ENCODE measurements around the gene CNOT6L.

The CNOT6L gene

DNA sequence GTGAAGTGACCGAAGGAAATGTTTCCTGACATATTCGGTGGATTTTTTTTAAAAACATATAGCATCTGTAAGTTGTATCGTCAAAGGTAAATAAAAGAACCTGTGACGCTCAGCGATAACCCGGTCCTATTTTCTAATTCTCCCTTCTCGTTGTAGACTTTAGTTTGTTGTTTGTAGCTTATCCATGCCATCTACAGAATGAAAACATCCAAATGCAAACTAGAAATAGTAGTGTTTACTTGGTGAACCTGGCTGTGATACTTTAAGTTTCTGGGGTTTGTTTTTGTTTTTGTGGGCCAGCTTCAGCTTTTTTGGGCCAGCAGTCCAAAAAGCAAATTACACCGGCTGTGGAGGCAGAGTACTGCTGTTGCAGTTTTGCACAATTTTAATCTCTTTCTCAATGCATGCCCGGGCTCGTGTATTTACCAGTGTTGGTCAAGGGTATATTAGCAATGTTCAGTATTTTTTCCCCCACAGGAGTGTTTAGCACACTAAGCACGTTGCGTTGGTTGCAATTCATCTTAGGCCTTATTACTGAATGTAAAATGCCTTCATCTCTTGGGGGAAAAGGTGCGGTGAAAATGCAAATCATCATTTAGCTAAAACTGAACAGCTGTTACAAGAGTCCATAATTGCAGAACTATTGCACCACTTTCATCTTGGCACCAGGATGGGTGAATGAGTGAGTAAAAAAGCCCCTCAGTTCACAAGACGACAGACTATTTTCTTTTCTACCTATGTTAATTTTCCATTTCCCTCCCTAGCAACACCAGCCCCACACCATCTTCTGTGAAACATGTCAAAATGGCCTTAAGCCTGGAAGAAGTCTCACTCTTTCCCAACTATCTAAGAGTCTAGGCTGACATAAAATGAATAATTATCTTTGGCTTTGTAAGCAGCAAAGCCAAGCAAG is 1.7 kb upstream of the CNOT6L start:
- peak; percentile 18 for DNase-seq (ENCODE audit: low spot score)

DNA sequence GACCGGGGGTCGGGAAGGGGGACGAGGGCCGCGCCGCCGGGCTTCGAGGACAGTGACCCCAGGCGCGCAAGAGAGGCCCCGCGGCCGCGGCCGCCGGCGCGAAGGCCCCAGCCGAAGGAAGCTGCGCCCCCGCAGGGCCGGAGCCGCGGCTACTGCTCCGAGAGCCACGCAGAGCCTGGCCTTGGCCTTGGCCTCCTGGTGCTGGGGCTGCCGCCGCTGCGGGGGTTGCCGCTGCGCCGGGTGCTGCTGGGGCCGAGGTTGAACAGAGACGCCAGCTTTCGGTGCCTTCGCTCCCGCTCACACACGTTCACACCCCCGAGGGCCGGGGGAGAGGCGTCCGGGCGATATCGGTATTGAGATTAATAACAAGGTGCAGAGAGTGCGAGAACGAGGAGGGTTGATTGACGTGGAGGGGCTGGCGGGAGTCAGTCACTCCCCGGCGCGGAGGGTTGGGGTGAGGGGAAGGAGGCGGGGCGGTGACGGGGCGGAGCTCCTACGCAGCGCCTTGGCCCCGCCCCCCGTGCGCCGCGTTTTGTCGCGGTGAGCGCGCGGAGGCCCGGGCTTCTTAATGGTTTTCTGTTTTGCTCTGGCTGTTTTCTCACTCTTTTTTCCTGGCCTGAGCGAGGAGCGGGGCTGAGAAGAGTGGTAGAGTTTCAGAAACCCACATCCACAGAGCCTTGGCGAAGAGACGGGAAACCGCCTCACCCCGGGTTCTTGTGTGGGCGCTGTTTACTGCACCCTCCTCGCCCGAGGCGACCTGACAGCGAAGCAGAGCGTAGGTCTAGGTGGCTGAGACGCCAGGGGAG is 878 bp upstream of the CNOT6L start:
- peak; percentile 95 for DNase-seq (ENCODE audit: low spot score)

DNA sequence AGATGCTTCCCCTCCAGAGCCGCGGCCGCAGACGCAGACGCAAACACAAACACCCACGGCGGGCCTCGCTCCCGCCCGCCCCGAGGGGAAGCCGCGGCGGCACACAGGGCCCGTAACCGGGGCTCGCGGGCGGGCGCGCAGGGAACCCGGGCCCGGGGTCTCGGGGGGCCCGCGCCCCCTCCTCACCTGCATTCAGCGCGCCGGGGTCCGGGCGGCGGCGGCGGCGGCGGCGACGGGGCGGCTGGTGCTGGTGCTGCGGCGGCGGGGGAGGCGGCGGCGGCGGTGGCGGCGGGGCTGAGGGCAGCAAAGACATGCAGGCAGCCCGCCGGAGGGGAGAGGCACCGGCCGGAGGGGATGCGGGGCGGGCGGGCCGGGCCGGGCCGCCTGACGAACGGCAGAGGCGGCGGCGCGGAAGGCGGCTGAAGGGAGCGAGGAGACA is 255 bp upstream of the CNOT6L start:
- peak; percentile 69 for DNase-seq (ENCODE audit: low spot score)

DNA sequence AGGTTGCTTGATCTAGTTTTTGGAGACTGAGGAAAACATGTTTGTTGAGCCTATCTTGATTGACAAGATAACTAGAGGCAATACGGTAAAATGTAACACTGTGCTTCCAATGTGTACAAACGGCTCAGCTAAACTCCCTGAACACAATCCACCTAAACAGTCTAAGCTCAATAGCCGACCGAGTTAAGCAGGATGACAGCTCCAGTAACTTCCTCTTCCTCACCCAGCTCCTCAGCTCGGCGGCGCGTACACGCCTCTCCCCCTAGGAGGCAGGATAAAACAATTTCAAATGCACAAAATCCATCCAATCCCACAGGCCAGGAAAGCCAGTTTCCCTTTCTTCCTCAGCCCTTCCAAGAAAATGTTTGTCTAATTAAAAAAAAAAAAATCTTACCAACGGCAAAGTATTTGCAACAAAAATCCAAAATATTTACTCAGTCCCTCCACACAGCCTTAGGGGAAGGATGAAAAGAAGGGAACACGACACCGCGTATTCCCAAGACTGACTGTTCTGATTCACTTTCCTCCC is 1.0 kb downstream of the CNOT6L start:
- peak; percentile 86 for DNase-seq (ENCODE audit: low spot score)

DNA sequence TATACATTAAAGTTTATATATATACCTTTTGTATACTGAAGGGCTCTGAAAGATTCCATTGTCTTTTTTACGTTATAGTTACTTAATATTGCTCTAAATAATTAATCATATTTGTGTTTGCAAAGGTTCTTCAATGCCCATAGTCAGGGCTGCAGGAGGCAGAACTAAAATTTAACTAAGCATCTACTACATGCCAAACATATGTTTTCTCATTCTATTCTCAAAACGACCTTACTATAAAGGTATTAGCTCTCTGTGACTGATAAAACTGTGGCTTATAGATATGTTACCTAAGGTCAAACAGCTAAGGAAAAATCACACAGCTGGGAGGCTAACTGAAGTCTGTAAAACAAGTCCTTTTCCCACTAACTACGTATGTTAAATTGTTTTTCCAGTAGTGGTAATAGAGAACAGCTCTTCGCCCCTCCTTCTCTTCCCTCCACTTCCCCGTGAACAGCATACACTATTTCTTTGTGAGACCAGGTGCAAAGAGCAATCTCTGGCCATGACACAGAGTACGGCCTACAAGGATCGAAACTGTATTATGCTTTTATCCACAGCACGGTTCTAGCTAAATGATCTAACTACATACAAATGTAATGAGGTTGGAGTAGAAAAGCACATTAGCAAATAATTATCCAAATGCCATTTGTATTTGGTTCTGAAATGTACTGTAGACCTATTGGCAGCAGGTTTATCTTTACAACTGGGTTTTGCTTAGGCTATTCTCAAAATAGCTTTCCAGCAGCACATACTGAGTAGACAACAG is 1.7 kb downstream of the CNOT6L start:
- no peak for DNase-seq (ENCODE audit: low spot score)

DNA sequence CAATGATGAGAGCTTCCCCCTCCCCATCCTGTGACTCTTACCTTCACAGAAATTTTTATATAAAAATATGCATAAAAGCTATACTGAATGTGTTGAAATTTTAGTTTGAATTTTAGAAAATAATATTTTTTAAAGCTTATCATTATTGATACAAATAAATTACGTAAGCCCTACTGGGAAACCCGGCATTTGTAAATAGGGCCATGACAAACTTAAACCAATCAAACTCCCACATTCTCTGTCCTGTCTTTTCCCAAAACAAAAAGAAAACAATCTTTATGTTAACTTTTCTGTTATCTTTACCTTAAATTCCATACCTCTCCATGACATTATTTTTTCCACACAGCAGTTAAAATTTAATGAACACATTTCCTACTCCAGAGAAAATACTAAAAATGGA is 2.6 kb downstream of the CNOT6L start:
- DNase-seq (ENCODE audit: low spot score): no peak

DNA sequence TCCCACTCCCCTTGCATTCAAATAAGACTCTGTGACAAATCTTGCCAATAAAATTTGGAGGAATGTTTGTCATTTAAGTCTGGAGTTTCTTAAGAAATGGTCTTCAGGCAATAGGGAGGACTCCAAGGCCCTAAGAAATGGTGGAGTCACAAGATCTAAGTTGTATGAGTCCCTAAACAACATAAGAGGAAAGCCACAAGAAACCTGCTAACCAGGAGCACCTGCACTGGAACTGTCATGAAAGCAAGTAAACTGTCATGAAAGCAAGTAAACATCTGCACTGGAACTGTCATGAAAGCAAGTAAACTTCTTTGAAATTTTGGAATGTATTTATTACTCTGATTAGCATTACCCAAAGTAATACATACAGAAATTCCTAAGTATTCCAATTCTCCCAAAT is 3.5 kb downstream of the CNOT6L start:
- DNase-seq (ENCODE audit: low spot score): no peak

DNA sequence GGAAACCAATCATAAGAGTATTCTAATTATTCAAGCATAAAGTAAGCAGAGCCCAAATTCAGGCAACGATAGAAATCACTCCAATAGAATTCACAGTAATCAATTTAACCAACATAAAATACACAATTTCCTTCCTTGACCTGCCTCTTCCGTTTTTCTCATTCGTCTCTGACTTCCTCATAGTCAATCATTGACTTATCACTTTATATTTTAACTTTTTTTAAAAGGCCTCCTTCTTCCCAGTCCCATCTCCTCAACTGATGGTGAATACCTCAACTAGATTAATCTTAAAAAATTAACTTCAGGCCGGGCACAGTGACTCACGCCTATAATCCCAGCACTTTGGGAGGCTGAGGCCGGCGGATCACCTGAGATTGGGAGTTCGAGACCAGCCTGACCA is 13.3 kb downstream of the CNOT6L start:
- DNase-seq (ENCODE audit: low spot score): no peak

DNA sequence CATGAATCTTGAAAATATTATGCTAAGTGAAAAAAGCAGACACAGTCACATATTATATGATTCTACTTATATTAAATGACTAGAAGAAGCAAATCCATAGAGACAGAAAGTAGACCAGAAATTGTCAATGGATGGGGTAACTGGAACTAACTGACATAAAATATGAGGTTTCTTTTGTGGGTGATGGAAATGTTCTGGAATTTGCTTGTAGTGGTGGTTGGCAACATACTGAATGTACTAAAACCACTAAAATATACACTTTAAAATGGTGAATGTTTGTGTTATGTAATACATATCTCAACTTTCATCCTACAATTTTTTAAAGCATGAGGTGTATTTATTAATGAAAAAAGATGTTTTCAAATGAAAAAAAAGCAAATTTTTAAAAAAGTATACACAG is 14.7 kb downstream of the CNOT6L start:
- no peak for DNase-seq (ENCODE audit: low spot score)

DNA sequence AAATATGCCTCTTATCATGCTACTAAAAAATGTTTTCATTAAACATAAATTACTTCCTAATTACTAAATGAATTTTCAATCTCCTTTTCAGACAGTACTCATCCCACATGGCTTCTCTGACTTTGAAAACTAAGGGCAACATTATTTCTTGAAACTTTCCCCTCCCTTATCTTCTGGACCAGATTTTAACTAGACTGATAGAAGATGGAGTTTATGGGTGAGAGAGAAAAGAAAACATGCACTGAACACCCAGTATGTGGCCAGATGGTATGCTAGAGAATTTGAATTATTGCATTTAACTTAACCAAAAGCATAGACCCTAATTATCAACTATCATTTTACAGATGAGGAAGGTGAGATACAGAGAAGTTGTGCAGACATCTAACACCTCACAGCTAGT is 16.8 kb downstream of the CNOT6L start:
- no peak for DNase-seq (ENCODE audit: low spot score)

DNA sequence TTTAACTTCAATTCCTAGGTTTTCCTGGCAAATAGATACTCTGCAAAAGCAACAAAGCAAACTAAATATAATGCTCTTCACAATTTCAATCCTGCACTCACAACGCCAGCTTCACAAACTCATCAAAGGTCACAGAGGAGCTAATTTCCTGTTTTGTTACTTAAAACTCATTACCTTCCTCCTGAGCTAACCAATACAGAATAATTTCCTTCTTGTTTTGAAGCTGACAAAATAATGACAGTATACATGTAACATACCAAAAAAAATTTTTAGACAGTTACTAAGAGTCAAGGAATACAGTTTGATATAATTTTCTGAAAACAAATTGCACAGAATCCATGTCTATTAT is 17.9 kb downstream of the CNOT6L start:
- DNase-seq (ENCODE audit: low spot score): no peak

DNA sequence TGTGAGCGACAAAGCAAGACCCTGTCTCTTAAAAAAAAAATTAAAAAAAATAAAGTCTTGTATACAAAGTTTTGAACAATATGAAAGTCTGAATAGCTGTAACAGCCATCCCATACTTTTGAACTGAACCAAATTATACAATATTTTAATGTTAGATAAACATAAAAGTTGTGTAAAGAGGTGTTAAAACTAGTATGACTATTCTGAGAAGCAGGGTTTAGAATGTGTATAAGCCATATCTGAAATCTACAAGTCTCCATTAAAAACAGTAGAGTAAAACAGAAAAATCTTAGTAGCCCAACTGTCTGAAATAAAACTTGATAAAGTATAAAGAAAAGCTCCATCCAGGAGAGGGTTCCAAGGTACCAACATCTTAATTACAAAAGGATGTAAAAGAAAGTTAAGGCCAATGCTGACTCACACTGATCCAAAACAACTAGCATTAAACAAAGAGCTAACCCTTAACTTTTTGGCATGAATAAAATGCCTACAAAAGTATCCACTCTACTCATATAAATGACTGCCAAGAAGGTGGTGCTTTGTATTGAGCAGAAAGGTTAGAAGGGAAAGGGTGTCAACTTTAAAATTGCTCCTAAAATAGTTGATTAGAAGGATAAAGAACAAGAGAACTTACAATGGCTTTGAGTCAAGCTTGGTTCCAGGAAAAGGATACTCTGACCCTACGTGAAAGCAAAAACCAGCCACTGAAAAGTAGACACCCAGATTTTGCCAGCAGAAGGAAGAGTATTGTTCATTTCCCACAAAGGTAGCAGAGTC is 18.5 kb downstream of the CNOT6L start:
- DNase-seq (ENCODE audit: low spot score): no peak

DNA sequence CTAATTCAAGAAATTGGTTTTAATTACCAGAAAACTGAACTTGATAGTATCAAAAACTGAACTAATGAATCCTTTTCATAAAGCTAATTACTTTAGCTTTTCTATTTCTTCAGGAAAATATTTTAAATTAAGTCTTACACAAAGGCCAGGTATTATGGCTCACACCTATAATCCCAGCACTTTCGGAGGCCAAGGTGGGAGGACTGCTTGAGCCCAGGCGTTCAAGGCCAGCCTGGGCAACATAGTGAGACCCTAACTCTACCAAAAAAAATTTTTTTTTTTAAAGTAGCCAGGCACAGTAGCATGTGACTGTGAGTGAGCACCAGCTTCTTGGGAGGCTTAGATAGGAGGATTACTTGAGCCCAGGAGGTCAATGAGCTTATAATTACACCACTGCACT is 19.1 kb downstream of the CNOT6L start:
- DNase-seq (ENCODE audit: low spot score): no peak

DNA sequence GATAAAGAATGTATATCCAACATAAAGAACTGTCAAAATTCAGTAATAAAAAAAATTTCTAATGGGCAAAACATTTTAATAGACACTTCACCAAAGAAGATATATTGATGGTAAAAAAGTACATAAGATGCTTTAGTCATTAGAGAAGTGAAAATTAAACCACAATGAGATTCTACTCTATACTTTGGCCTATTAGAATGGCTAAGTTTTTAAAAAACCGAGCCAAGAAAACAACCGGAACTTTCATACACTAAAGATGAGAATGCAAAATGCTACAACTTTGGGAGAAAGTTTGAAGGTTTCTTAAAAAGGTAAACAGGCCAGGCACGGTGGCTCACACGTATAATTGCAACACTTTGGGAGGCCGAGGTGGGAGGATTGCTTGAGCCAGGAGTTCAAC is 20.8 kb downstream of the CNOT6L start:
- DNase-seq (ENCODE audit: low spot score): no peak

DNA sequence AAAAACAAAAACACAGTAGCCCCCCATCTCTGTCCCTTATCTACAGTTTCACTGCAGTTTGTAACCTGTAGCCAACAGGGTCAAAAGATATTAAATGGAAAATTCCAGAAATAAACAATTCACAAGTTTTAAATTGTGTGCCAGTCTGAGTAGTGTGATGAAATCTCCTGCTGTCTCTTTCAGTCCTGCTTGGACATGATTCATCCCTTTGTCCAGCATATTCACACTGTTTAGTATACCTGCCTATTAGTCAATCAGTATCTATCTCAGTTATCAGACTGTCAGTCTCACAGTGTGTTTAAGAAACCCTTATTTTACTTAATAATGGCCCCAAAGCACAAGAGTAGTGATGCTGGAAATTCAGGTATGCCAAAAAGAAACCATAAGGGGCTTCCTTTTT is 21.9 kb downstream of the CNOT6L start:
- DNase-seq (ENCODE audit: low spot score): no peak

DNA sequence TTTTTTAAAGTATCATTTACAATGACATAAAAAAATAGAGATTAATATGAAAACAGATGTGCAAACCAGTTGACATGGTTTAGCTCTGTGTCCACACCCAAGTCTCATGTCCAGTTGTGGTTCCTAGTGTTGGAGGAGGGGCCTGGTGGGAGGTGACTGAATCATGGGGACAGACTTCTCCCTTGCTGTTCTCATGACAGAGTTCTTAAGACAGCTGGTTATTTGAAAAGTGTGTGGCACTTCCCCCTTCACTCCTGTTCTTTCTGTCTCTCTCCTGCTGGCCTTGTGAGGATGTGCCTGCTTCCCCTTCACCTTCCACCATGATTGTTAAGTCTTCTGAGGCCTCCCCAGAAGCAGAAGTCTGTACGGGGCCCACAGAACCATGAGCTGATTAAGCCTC is 23.8 kb downstream of the CNOT6L start:
- DNase-seq (ENCODE audit: low spot score): no peak

DNA sequence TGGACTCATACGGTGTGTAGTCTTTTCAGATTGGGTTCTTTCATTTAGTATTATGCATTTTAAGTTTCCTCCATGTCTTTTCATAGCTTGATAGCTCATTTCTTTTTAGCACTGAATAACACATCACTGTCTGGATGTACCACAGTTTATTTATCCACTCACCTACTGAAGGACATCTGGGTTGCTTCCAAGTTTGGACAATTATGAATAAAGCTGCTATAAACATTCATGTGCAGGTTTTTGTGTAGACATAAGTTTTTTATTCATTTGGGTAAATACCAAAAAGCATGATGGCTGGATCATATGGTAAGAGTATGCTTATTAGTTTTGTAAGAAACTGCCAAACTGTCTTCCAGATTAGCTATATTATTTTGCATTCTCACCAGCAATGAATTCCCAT is 29.0 kb downstream of the CNOT6L start:
- DNase-seq (ENCODE audit: low spot score): no peak

DNA sequence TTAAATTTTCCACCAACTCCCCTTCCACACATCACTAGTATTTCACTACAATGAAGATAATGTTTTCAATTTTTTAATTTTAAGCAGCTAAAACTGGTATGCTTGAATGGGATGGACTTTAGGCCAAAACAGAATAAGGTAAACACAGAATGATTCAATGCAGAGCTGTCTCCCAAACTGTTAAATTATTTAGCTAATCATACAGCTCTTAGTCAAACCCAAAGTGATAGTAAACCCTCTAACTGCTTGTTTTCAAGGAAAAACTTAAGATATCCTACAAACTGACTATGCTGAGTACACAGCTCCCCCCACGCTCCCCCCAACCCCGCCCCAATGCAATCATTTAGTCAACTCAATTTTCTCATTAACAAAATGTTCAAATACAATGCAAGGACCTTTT is 30.2 kb downstream of the CNOT6L start:
- no peak for DNase-seq (ENCODE audit: low spot score)

DNA sequence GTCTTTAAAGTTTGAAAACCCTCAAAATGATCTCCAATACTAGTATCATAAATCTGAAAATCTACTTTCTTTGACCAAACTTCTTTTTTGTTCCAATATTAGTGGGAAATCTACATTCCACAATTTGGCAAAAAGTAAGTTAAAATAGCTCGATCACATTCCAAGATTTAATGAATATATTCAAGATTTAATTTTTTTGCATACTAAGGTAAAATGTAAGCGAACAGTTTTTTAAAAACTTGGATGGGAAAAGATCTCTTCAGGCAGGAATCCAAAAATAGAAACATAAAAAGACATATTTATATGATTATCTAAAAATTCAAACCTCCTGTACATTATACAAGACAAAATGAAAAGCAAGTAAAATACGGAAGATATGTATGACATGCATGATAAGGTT is 31.2 kb downstream of the CNOT6L start:
- DNase-seq (ENCODE audit: low spot score): no peak

DNA sequence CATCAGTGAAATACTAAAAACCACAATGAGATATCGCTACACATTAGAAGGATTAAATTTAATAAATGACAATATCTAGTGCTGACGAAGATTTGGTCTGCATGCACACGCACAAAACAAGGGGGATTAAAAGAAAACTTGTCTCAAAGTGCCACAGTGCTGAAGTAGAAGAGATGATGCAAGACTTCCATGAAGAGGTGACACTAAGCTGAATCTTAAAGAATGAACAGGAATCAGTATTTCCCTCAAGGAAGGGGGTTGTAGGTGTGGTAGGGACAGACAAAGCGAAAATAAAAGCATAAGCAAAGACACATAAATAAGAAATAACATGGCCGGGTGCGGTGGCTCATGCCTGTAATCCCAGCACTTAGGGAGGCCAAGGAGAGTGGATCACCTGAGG is 33.5 kb downstream of the CNOT6L start:
- no peak for DNase-seq (ENCODE audit: low spot score)

DNA sequence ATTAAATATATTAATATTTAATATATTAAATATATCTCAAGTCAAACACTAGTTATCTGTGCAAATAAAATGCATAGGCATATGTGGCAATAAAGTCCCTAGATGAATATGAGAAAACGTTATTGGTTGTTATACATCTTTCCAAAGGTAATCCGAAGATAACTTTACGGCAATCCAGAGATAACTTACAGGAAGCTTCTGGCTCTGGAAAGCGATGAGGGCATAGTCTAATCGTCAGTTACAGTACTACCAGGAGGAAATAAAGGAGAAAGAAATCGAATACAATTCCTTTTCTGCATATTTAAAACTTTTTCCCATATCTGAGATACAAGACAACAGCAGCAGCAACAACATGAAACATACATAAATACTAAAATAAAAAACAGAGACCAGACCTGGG is 35.3 kb downstream of the CNOT6L start:
- no peak for DNase-seq (ENCODE audit: low spot score)

Measured in AG20443 (cell line).